ENCODE measurements around the gene ACP1.
"Not testable (repeated sequence)": the region's sequence is repeated elsewhere in the genome, so short reads cannot be mapped to it uniquely, and the experiment has no call there.

ACP1 gene

DNA sequence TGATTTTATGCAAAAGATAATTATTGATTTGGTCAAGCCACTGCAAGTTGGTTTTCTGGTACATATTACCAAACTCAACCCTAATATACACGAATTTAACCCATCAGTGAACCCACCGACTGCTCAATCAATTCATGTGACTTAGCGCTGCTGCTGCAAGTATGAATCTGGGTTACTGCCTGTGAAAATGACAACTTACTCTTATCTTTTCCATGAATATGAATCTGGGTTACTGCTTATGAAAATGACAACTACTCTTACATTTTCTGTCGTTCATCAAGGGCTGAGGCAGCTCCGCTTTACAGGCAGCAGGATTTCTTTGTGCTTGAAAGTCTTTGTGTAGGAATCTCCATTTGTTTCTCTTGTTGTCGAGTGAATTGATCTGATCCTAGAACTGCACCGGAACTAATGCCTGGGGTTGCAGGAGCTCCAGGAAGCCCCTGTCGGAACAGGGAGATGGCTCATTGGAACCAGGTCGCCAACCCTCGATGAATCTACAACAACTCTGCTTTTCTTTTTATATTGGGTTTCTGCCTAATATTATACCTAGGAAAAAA is 45.3 kb downstream of the ACP1 start:
- TF ChIP-seq, protein P1, sequence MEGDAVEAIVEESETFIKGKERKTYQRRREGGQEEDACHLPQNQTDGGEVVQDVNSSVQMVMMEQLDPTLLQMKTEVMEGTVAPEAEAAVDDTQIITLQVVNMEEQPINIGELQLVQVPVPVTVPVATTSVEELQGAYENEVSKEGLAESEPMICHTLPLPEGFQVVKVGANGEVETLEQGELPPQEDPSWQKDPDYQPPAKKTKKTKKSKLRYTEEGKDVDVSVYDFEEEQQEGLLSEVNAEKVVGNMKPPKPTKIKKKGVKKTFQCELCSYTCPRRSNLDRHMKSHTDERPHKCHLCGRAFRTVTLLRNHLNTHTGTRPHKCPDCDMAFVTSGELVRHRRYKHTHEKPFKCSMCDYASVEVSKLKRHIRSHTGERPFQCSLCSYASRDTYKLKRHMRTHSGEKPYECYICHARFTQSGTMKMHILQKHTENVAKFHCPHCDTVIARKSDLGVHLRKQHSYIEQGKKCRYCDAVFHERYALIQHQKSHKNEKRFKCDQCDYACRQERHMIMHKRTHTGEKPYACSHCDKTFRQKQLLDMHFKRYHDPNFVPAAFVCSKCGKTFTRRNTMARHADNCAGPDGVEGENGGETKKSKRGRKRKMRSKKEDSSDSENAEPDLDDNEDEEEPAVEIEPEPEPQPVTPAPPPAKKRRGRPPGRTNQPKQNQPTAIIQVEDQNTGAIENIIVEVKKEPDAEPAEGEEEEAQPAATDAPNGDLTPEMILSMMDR (IDR thresholded peaks at IDR 0.05; ENCODE audit: insufficient read depth, missing control alignments), result no peak
- no peak for FAIRE-seq

DNA sequence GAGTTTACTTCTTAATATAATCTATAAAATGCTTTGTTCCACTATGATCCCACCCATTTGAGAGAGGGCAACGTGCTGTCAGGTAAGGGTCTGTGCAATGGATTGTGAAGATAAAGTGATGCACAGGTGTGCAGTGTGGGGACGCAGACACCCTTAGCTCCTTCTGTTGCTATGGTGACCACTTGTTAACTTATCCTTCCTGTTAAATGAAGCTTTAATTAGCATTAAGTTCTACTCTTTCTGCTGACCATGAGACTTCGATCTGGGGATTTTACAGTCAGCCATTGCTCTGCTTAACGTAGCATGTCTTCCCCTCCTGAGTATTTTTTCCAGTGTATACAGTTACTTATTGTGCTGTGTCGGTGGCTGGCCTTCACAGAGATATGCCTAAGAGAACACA is 46.2 kb downstream of the ACP1 start:
- FAIRE-seq (no peak), DNase-seq (ENCODE audit: insufficient read length, low spot score) (no peak)
- TF ChIP-seq, protein P1 (IDR thresholded peaks at IDR 0.05; ENCODE audit: insufficient read depth, missing control alignments), result no peak

More for the DNA sequence above, 45.3 kb downstream of the ACP1 start:
- DNase-seq (ENCODE audit: insufficient read length, low spot score), result no peak

- FAIRE-seq (no peak), DNase-seq (ENCODE audit: insufficient read length, low spot score) (no peak)
- TF ChIP-seq, protein P1 (IDR thresholded peaks at IDR 0.05; ENCODE audit: insufficient read depth, missing control alignments), result no peak
Measured at GRCh38 chr2:313991-314390, 49.2 kb downstream of the ACP1 start.

DNA sequence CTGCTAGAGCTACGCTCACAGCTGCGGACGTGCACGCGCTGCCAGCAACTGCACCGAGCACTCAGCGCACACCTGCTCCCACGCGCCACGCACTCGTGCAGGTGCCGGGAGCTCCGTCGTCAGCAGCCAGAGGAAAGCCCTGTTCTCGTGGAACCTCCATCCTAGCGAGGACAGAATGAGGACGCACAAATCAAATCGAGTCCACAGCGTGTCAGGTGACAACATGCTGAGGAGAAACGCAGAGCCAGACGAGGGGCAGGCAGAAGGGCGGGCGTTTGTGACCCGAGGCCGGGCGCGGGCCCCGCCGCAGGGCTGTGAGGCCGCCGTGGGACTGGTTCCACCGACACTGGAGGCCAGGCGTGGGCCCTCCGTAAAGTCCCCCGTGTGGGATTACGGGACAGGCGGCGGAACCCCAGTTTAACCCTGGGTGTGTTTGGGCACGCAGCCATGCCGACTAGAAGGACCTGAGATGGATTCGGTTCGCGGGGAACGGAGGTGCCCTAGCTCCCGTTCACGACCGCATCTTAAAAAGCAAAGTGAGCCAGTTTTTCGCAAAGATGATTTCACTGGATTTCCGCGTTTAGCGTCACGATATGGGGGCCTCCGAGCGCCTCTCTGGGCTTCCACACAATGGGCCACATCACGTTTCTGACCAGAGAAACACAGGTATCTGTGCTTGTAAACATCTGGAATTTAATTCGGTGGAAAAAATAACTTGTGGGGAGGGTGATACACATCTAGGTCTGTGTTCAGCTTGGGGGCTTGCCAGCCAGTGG is 50.0 kb downstream of the ACP1 start:
- FAIRE-seq (no peak), DNase-seq (ENCODE audit: insufficient read length, low spot score) (no peak)
- TF ChIP-seq, protein P1 (IDR thresholded peaks at IDR 0.05; ENCODE audit: insufficient read depth, missing control alignments), result no peak

DNA sequence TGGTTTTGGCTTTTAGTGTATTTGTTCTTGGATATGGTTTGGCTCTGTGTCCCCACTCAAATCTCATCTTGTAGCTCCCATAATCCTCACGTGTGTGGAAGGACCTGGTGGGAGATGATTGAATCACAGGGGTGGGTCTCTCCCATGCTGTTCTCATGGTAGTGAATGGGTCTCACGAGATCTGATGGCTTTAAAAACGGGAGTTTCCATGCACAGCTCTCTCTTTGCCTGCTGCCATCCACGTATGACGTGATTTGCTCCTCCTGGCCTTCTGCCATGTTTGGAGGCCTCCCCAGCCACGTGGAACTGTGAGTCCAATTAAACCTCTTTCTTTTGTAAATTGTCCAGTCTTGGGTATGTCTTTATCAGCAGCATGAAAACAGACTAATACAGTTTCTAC is 51.2 kb downstream of the ACP1 start:
- DNase-seq (ENCODE audit: insufficient read length, low spot score); FAIRE-seq: not testable (repeated sequence)

DNA sequence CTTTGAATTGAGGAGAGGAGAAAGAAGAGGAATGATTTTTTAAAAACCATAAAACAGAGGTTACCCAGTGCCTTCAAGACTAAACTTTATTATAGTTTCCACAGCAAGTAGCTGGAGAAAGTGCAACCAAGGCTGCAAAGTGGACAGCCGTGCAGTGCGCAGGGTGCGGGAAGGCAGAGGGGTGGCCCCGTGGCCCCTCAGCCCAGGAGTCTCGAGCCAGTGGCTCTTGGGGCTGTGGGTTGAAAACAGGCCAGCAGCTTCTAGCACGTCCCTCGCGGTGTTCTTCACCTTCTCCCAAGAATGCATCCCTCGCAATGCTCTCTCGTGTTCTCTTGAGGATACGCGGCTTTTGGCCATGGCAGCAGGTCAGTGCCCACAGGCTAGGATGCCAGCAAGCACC is 51.6 kb downstream of the ACP1 start:
- FAIRE-seq (no peak), DNase-seq (ENCODE audit: insufficient read length, low spot score) (no peak)
- TF ChIP-seq, protein P1 (IDR thresholded peaks at IDR 0.05; ENCODE audit: insufficient read depth, missing control alignments), result no peak

DNA sequence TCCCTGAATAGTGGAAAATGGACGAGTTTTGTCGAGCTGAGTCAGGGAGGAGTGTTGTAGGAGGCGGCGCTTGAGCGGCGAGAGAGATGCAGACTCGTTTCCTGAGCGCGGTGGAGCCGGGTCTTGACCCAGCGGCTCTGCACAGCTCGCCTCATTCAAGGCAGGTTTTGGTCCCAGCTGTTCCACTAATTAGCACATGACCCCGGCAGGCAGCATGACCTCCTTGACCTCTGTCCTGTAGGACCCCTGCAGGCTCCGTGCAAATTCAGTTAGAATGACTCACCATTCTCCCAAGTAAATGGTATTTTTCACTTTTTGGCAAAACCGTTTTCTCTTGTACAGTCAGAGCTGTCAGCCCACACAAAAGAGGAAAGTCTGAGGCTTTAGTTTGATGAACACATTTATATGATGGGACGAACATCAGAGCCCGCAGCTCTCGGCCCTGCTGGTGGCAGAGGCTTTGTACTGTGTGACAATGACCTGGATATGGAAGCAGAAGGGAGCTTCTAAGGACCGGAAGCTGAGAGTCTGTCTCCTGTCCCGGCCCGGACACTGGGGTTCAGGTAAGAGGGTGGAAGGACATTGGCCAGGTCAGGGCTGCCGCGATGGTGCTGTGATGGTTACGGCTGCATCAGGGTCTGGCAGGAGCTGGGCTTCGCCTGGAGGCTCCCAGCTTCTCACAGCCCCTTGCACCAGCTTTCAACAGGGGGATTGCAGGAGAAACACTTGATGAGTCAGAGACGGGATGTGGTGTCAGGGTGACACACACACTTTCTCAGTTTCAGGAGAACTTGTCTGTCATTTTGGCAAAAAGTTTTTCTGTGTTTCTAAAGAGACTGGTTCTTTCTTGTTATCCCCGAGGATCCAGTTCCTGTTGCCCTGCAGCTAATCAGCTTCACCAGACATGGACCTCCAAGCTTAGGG is 53.0 kb downstream of the ACP1 start:
- FAIRE-seq (no peak), DNase-seq (ENCODE audit: insufficient read length, low spot score) (no peak)
- TF ChIP-seq, protein P1 (IDR thresholded peaks at IDR 0.05; ENCODE audit: insufficient read depth, missing control alignments), result no peak

All from D721Med (cell line).